Measurements from ENCODE around the gene LRRC17. TPM values are rescaled to one million over a fixed set of nuclear protein-coding genes. Genes with fewer than 3 reads are reported as not detected.

The LRRC17 gene
- 10 to 100 TPM in 1 of 2 donors, 1 to 10 TPM in 1; 1.4 to 11.1 TPM for total RNA-seq
- long read RNA-seq, donor 1, partial matches to known transcripts = 0 of 3 reads
- long read RNA-seq, donor 1, other reads (novel, unspliced or antisense) = 1 of 3 reads
- long read RNA-seq, donor 2, partial matches to known transcripts = 1 of 3 reads
- long read RNA-seq, donor 2, other reads (novel, unspliced or antisense) = 0 of 3 reads

GRCh38 chr7:102912742-102913141 is at the start of gene LRRC17:
TSS of gene LRRC17 (plus strand) at chr7:102913000. CDS start at chr7:102933914, 20,914 bp downstream.
- DNase-seq (ENCODE audit: low spot score) = no peak
- intact Hi-C loops (cut with DNase I) = no loop called here

- intact Hi-C loops (cut with DNase I) = no loop called here
- DNase-seq (ENCODE audit: low spot score) = no peak
These were observed 47.8 kb upstream of the LRRC17 start for GRCh38 chr7:102864958-102865357.

- DNase-seq (ENCODE audit: low spot score) = no peak
- intact Hi-C loops (cut with DNase I) = no loop called here
These were observed 46.1 kb upstream of the LRRC17 start for GRCh38 chr7:102866535-102867215.

- intact Hi-C loops (cut with DNase I) = no loop called here
- DNase-seq (ENCODE audit: low spot score) = no peak
These were observed 43.6 kb upstream of the LRRC17 start for GRCh38 chr7:102869195-102869594.

- no peak for DNase-seq (ENCODE audit: low spot score)
- intact Hi-C loops (cut with DNase I) = no loop called here
These were observed 40.3 kb upstream of the LRRC17 start for GRCh38 chr7:102872460-102872859.

- no peak for DNase-seq (ENCODE audit: low spot score)
- intact Hi-C loops (cut with DNase I) = no loop called here
These were observed 39.2 kb upstream of the LRRC17 start for GRCh38 chr7:102873470-102874165.

GRCh38 chr7:102874166-102874829 is 38.5 kb upstream of the LRRC17 start:
- DNase-seq (ENCODE audit: low spot score) = no peak

GRCh38 chr7:102874966-102875365 is 37.8 kb upstream of the LRRC17 start:
- no peak for DNase-seq (ENCODE audit: low spot score)
- intact Hi-C loops (cut with DNase I) = no loop called here

More at GRCh38 chr7:102874166-102874829, 38.5 kb upstream of the LRRC17 start:
- intact Hi-C loops (cut with DNase I) = no loop called here

- intact Hi-C loops (cut with DNase I) = no loop called here
- no peak for DNase-seq (ENCODE audit: low spot score)
These were observed 37.0 kb upstream of the LRRC17 start for GRCh38 chr7:102875700-102876295.

- DNase-seq (ENCODE audit: low spot score) = no peak
- intact Hi-C loops (cut with DNase I) = no loop called here
These were observed 29.5 kb upstream of the LRRC17 start for GRCh38 chr7:102883098-102883860.

GRCh38 chr7:102888561-102889233 is 24.1 kb upstream of the LRRC17 start:
- no peak for DNase-seq (ENCODE audit: low spot score)
- intact Hi-C loops (cut with DNase I) = no loop called here

GRCh38 chr7:102889851-102890250 is 22.9 kb upstream of the LRRC17 start:
- intact Hi-C loops (cut with DNase I) = no loop called here
- no peak for DNase-seq (ENCODE audit: low spot score)

GRCh38 chr7:102890292-102890970 is 22.4 kb upstream of the LRRC17 start:
- DNase-seq (ENCODE audit: low spot score) = no peak
- intact Hi-C loops (cut with DNase I) = no loop called here

GRCh38 chr7:102890971-102891692 is 21.7 kb upstream of the LRRC17 start:
- no peak for DNase-seq (ENCODE audit: low spot score)
- intact Hi-C loops (cut with DNase I) = no loop called here

- DNase-seq (ENCODE audit: low spot score) = no peak
- intact Hi-C loops (cut with DNase I) = no loop called here
These were observed 21.0 kb upstream of the LRRC17 start for GRCh38 chr7:102891693-102892261.

- DNase-seq (ENCODE audit: low spot score) = no peak
- intact Hi-C loops (cut with DNase I) = no loop called here
These were observed 20.0 kb upstream of the LRRC17 start for GRCh38 chr7:102892631-102893278.
